ENCODE data around the gene UIMC1. TPM values are rescaled to one million over a fixed set of nuclear protein-coding genes. Genes with fewer than 3 reads are reported as not detected.

Gene UIMC1
- total RNA-seq, 1 experiment from 2014 or later = 53.0 TPM

DNA sequence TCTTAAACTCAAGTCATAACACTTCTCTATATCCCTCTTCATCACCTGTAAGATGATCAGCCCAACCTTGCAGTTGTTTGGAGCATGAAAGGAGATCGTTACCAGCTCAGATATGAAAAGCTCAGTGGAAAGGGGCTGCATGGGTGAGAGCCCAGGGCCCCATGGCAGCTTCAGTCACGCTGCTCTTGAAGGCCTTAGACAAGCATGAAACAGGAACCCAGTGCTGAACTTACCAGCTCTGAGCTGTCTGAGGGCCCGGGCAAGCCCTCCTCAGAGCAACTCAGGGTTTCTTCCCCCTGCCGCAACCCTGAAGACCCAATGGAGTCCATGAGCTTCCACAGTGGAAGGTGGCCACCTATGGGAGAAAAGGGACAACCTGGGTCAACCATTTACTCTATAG, 110.7 kb downstream of the UIMC1 start:
- no peak overlapping the region for H3K18ac ChIP-seq (ENCODE audit: insufficient read length, low read depth, low read length)
- no peaks in the 10 kb centered on the region for H3K23me2 ChIP-seq (ENCODE audit: insufficient read length, low read depth, low read length, poor library complexity, severe bottlenecking)
- H2AFZ ChIP-seq (ENCODE audit: low read length) = no peak overlapping the region
- no peak overlapping the region for H3K4me2 ChIP-seq (ENCODE audit: insufficient read depth, insufficient read length, low read length)
- no peaks in the 10 kb centered on the region for H3K79me1 ChIP-seq (ENCODE audit: insufficient read depth, low read depth, low read length, poor library complexity, severe bottlenecking)
- no peak overlapping the region for H3K27ac Mint-ChIP-seq
- no peak overlapping the region for H3T11ph ChIP-seq (ENCODE audit: low read length)
- TF ChIP-seq, protein P1, sequence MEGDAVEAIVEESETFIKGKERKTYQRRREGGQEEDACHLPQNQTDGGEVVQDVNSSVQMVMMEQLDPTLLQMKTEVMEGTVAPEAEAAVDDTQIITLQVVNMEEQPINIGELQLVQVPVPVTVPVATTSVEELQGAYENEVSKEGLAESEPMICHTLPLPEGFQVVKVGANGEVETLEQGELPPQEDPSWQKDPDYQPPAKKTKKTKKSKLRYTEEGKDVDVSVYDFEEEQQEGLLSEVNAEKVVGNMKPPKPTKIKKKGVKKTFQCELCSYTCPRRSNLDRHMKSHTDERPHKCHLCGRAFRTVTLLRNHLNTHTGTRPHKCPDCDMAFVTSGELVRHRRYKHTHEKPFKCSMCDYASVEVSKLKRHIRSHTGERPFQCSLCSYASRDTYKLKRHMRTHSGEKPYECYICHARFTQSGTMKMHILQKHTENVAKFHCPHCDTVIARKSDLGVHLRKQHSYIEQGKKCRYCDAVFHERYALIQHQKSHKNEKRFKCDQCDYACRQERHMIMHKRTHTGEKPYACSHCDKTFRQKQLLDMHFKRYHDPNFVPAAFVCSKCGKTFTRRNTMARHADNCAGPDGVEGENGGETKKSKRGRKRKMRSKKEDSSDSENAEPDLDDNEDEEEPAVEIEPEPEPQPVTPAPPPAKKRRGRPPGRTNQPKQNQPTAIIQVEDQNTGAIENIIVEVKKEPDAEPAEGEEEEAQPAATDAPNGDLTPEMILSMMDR (conservative IDR thresholded peaks at IDR 0.05) = no peak
- no peak overlapping the region for H2BK5ac ChIP-seq (ENCODE audit: insufficient read length, low read length)
- H3K9me3 ChIP-seq (ENCODE audit: control insufficient read depth, low read depth, low read length) = no peaks in the 10 kb centered on the region
- H3K4me3 Mint-ChIP-seq = no peak overlapping the region
- no peak overlapping the region for H2BK20ac ChIP-seq (ENCODE audit: low read depth, low read length, poor library complexity, severe bottlenecking)
- H3K27ac ChIP-seq (ENCODE audit: insufficient read length, low read depth, low read length) = no peak overlapping the region
- no peak overlapping the region for H3K9ac ChIP-seq (ENCODE audit: extremely low read depth, insufficient read length, low read length)
- no peaks in the 10 kb centered on the region for H4K20me1 ChIP-seq (ENCODE audit: control insufficient read depth, insufficient read depth, insufficient read length)
- no peak overlapping the region for H4K91ac ChIP-seq (ENCODE audit: insufficient read length, low read depth, low read length)
- H3K9me3 Mint-ChIP-seq = no peaks in the 10 kb centered on the region
- H3K23ac ChIP-seq (ENCODE audit: insufficient read length, low read depth, low read length) = no peak overlapping the region
- no peaks in the 10 kb centered on the region for H3K79me2 ChIP-seq (ENCODE audit: insufficient read depth, low read length)
- H2BK120ac ChIP-seq (ENCODE audit: low read depth, low read length, poor library complexity, severe bottlenecking) = no peak overlapping the region
- no peak overlapping the region for H3K4ac ChIP-seq (ENCODE audit: low read depth, low read length)
- H3K27me3 Mint-ChIP-seq (ENCODE audit: low read depth) = peaks cover 13% of the 10 kb centered on the region
- H2AK5ac ChIP-seq (ENCODE audit: insufficient read length, low read length) = no peak overlapping the region
- no peaks in the 10 kb centered on the region; the same call in 1 of the 2 replicates for H3K4me1 ChIP-seq (ENCODE audit: insufficient read depth, low read length)
- H4K5ac ChIP-seq (ENCODE audit: insufficient read length, low read depth, low read length) = no peak overlapping the region
- no peak overlapping the region for H3K56ac ChIP-seq (ENCODE audit: insufficient read length, low read depth, low read length)
- no peak overlapping the region for H4K8ac ChIP-seq (replicated peaks; ENCODE audit: insufficient read length, low read depth, low read length)
- H2BK12ac ChIP-seq (ENCODE audit: insufficient read length, low read depth, low read length) = no peak overlapping the region
- peaks cover 21 to 24% of the 10 kb centered on the region in 2 experiments for H3K4me1 Mint-ChIP-seq
- no peak overlapping the region for H2BK15ac ChIP-seq (ENCODE audit: low read depth, low read length)
- no peak overlapping the region for H3K14ac ChIP-seq (ENCODE audit: insufficient read depth, low read length)
- no CpG with 5 or more reads among the region's 4 CpGs for WGBS (ENCODE audit: extremely low coverage, insufficient read length, low lambda C conversion rate)
- no peaks in the 10 kb centered on the region for H3K27me3 ChIP-seq (ENCODE audit: insufficient read depth, low read length)
- H3K36me3 Mint-ChIP-seq (ENCODE audit: insufficient read depth in 1 of 3, low read depth in 3 of 3) = peaks cover 0 to under 1% (median 0%) of the 10 kb centered on the region in 3 experiments; a peak in 1 of 7 replicates
- DNase-seq = no peak

Measured in H9 (cell line).